SH-SY5Y (cell line): ENCODE data around the gene MRPL53.

Experiments
- GATA2 ChIP-seq: IDR thresholded peaks from 2 replicates; pipeline ENCODE4 v1.6.1; 2011; ENCODE audit warnings: mild to moderate bottlenecking, low read depth, low read length
- GATA3 ChIP-seq: IDR thresholded peaks from 2 replicates; pipeline ENCODE4 v1.6.1; 2011; ENCODE audit warnings: low read depth, mild to moderate bottlenecking, low read length, moderate library complexity

The MRPL53 gene

DNA sequence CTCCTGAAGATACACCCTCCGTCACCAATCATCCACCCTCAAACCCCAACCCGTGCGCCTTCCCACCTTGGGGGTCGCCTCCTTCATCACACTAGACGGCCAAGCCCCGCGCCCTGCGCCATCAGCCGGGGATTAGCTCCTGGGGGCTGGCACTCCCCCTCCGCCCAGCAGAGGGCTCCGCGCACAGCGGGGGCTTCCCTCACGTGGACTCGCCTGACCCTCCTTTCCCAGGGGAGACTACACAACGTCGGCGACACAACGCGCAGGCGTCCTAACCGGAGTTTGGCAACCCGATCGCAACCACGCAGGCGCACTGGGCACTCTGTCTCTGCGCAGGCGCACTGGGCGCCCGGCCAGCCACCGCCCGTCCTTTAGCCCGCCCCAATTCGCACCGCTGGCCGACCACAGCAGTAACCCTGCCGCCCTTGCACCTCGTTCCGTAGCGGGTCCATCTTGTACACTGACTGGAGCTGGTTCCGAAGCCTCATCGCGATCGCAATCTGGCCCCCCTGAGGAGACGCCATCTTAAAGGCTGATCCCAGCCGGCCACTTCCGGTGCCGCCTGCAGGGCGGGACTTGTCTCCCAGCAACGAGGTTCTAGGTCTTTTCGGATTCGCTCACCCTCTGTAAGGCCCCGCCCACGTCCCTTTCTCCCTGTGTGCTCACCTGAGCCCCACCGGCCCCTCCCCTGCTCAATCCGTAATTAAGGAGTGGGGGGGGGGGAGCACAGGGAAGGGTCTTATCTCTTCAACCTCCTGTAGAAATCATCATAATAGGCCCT is 34.9 kb upstream of the MRPL53 start, which contains the start of gene PCGF1:
PCGF1 (minus strand) TSS at position 551 of the 781 bp plus-strand sequence; CDS start at position 524, 27 bp downstream.
- TF ChIP-seq GATA2 (peak; percentile 87), GATA3 (no peak)

- TF ChIP-seq GATA3 (no peak), GATA2 (no peak)
Measured at GRCh38 chr2:74505448-74506246, 33.2 kb upstream of the MRPL53 start.

GRCh38 chr2:74504591-74504990 is 32.1 kb upstream of the MRPL53 start:
- TF ChIP-seq GATA3 (no peak), GATA2 (no peak)

DNA sequence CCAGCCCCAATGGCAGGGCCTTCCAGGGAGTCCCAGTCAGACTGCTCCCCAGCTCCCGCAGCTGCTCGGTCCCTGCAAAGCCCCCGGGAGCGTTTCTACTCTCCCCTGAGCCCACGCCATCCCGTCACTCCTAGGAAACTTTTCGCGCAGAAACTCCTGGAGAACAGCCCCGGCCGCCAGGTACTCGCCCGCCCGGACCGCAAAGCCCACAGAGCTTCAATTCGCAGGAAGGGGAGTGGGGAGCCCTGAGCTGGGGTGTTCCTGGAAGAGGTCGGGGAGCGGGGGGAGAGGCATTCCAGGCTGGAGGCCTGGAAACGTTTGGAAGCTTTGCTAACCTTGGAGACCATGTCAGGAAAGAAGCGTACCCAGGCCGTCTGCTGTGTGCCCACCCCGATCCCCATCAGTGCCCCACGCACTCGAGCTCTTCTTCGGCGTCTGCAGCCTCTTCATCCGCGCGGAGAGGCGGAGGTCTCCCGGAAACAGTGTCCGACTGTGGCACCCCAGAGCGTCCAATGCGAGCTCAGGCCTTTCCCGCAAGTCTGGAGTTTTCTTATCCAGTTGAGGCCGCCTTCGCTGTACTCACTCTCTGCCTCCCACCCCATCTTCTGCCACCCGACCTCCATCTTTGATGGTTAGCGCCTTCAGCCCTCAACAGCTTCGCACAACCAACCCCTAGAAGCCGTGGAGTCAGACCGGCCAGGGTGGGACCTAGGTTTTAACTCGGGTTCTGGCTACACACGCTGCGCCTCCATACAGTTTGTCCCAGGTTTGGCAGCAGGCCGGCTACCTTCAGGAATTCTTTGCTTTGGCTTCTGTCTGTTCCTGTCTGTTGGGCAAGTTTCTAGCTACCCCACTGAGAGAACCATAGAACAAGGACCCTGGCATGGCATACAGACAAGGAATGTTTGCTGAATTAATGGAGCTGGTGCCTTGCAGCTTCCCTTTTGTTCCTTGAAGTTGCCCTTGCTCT is 31.3 kb upstream of the MRPL53 start:
- TF ChIP-seq GATA2 (no peak), GATA3 (no peak)

DNA sequence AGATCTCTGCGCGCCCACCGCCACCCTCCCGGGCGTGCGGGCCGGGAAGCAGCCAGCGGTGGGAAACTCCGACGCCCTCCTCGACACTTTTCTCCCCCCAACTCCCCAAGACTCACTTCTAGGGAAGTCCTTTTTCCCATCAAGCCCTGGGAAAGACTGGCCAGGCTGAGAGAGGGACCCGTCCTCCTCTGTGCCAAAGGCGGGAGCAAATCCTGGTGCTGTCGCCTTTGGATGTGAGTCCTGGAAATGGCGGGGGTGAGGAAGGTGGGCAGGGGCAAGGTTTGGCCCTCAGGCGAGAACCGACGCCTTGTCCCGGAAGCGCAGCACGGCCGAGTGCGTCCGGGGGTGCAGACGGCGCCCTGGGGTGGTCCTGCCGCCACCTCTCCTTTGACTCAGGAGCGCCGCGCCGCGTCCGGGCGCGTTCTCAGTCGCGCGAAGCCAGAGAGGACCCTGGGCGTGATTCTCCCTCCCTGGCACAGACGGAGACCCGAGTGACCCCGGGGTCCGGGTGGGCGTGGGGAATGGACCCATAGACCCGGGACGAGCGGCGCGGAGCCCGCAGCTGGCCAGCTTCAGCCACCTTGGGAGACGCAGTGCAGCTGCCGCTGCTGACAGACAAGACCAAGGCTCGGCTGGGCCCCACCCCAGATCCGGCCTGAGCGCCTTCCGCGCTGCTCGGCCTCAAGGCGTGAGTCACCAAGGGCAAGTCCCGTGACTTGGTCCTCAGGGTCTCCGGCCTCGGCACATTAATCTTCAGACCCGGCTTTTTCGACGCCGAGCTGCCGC is 30.4 kb upstream of the MRPL53 start:
- no peak for TF ChIP-seq GATA2
- no peak for TF ChIP-seq GATA3

DNA sequence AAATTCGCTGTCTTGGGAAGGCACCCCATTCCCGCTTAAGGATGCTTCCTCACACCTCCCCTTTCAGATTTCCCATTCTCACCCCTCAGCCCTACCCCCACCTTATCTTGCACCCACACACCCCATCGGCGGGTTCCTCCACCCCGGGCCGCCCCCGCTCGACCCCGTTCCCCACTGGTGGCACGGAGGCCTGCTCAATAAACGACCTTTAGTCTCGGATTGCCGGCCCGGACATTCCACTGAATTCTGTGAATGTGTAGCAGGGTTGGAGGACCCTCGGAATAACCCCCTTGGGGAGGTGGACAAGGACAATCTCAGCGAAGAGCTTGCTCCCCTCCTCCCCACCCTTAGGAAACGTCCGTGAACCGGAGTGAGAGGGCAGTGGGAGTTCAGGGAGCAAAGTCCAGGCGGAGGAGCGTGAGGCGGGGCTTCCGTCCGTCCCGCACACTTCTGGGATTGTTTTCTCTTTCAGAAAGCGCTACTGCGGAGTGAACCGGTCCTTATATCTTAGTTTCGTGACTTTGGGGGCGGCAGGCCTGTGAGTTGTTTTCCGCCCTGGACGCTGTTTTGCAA is 29.8 kb upstream of the MRPL53 start:
- TF ChIP-seq GATA2 (no peak), GATA3 (no peak)

GRCh38 chr2:74501335-74502071 is 29.0 kb upstream of the MRPL53 start:
- no peak for TF ChIP-seq GATA2
- TF ChIP-seq GATA3: no peak

- TF ChIP-seq GATA3: no peak
- TF ChIP-seq GATA2: no peak
Measured at GRCh38 chr2:74500578-74500946, 28.1 kb upstream of the MRPL53 start.

DNA sequence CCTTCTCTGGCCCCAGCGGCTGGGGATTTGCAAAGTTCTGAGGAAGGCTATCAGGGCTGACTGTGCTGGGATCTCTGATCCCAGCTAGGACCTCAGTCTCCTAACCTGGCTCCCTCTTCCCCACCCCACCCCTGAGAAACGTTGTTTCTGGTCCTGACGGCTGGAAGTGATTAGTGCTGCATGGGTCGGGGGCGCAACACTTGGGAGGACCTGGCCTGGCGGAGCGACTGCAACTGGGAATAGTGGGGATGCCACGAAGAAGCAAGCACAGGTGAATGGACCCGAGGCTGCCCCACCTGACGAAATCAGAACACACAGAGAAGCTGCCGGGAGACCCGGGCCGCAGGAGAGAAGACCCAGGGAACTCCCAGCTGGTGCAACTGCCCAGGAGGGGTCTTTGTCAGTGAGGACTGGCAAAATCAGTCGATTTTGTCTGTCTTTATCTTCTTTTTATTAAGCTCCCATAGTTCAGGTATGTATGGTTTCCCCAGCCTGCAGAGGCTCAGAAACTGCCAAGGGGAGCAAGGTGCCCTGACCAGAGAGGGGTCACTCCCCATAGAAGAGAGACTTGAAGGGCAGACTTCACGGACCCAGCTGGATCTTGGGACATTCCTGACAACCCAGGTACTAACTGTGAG is 27.6 kb upstream of the MRPL53 start:
- TF ChIP-seq GATA2: no peak
- no peak for TF ChIP-seq GATA3

DNA sequence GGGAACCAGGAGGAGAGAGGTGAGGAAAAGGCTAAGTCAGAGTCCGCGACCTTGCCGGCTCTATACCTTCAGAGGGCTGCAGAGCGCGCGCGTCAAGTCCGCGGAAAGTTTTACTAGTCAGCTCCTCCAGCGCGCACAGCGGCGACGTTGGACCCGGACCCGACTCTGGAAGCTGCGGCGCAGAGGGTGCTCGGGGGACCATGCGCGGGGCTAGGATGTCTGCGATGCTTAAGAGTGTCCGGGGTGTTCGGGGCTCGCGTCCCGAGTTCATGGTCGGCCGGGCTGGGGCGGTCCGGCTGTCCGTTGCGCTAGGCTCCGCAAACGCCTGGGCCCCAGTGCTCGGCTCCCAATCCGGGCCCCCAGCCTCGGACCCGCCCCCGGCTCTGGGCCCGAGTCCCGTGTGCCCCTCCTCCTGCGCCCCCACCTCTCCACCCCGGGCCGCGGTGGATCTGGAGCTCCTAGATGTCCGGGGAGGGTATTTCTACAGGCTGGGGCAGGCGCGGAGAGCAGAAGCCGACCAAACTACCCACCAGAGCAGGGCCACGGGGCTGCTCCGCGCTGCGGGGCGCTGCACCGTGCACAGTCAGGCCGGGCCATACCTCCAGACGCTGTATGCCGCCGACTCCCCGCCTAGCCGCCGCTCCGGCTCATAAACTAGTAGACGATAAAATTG is 26.9 kb upstream of the MRPL53 start, which contains the start of gene LBX2:
LBX2 (minus strand) TSS at position 337 of the 673 bp plus-strand sequence; CDS start at position 271, 66 bp downstream.
- TF ChIP-seq GATA3: no peak
- TF ChIP-seq GATA2: no peak

- TF ChIP-seq GATA3: no peak
- TF ChIP-seq GATA2: no peak
Measured at GRCh38 chr2:74498500-74499266, 26.2 kb upstream of the MRPL53 start.
